ENCODE data around the gene STK17A. TPM values are rescaled to one million over a fixed set of nuclear protein-coding genes. Genes with fewer than 3 reads are reported as not detected.

The STK17A gene
- total RNA-seq, 3 donors from 2014 or later (not counting 1 experiment from before 2014, with no cell fraction given): 92.9 to 135 (median 111) TPM

DNA sequence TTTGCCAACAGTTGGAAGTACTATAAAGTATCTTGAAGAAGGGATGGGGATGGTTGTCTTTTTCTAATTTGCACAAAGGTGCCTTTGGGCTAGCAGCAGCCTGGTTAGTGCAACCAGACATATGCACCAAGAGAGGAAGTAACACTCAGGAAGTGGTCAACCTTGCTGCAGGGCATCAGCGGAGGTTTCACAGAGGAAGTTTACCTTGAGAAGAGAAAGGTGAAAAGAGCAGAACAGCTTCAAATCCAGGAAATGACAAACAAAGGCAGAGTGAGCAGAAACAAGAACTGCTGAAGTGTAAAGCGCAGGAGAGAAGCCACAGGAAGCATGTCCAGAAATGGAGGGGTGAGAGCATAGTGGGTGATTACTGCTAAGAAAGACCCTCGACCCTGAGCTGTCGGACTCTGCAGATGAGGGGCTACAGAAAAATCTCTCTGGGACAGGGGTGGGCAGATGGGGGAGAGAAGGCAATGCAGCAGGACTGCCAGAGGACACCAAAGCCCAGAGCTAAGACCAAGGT lies 66.9 kb downstream of the STK17A start:
- peaks cover 2% of the 10 kb centered on the region for H3K36me3 ChIP-seq (ENCODE audit: control insufficient read depth, insufficient read depth, low read length)
- H3K9me3 ChIP-seq (ENCODE audit: control insufficient read depth, insufficient read depth, low read length): no peaks in the 10 kb centered on the region
- Mint-ChIP-seq H3K4me3 (peak overlapping the region; percentile 80), H3K4me1 (peaks cover 86 to 92% of the 10 kb centered on the region in 2 donors), H3K9me3 (no peaks in the 10 kb centered on the region), H3K27me3 (ENCODE audit: low read depth in 2 of 2) (no peaks in the 10 kb centered on the region), H3K36me3 (peaks cover 7% of the 10 kb centered on the region), H3K27ac (peak overlapping the region; percentile 90 to 99)
- TF ChIP-seq, protein P1, sequence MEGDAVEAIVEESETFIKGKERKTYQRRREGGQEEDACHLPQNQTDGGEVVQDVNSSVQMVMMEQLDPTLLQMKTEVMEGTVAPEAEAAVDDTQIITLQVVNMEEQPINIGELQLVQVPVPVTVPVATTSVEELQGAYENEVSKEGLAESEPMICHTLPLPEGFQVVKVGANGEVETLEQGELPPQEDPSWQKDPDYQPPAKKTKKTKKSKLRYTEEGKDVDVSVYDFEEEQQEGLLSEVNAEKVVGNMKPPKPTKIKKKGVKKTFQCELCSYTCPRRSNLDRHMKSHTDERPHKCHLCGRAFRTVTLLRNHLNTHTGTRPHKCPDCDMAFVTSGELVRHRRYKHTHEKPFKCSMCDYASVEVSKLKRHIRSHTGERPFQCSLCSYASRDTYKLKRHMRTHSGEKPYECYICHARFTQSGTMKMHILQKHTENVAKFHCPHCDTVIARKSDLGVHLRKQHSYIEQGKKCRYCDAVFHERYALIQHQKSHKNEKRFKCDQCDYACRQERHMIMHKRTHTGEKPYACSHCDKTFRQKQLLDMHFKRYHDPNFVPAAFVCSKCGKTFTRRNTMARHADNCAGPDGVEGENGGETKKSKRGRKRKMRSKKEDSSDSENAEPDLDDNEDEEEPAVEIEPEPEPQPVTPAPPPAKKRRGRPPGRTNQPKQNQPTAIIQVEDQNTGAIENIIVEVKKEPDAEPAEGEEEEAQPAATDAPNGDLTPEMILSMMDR (IDR thresholded peaks at IDR 0.05): no peak
- peak; percentile 61 to 82 (median 75) for ATAC-seq
- peaks cover 87% of the 10 kb centered on the region for H3K4me1 ChIP-seq (ENCODE audit: control insufficient read depth, insufficient read depth, low read length)
- peak overlapping the region; percentile 97 for H3K27ac ChIP-seq (ENCODE audit: low read length)
- intact Hi-C loops (cut with micrococcal nuclease): loop anchor here (1.0 to 5.0 kb wide), 4 partner anchors 25 to 64 kb away; no protein-coding TSS in a partner anchor
- 0% methylated on average over 4 of the region's 4 CpGs for WGBS (ENCODE audit: insufficient coverage)
- peak; percentile 55 to 91 for DNase-seq
- H3K27me3 ChIP-seq (ENCODE audit: control insufficient read depth, insufficient read depth, low read length): no peaks in the 10 kb centered on the region
- peak overlapping the region; percentile 35 for H3K4me3 ChIP-seq (ENCODE audit: low read length)

DNA sequence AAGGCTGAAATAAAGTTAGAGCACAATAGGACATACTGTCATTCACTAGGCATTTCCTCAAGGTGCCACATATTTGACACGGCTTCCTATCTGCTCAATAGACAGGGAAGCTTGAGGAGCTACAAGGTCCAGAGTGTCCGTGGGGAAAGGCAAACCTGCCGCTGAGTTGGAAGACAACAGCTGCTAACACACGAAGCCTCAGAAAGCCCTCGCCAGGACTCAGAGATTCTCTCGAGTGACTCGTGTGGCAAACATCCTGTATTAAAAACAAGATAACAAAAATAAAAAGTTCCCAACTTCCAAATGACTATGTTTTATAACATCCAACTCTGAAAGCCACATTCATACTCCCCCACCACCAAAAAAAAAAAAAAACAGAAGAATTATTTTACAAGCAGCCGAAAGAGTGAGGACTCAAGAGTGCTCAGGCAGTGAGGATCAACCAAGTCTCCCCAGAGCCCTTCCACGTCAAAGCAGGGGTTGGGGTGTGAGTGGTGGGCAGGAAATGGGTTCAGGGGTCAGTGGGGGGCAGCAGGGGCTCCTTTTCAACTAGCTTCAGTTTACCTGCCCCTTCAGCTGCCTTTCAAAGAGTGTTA lies 67.6 kb downstream of the STK17A start:
- H3K9me3 Mint-ChIP-seq: no peaks in the 10 kb centered on the region
- H3K27me3 Mint-ChIP-seq (ENCODE audit: low read depth in 2 of 2): no peaks in the 10 kb centered on the region
- H3K27me3 ChIP-seq (ENCODE audit: control insufficient read depth, insufficient read depth, low read length): no peaks in the 10 kb centered on the region
- intact Hi-C loops (cut with micrococcal nuclease): no loop called here
- TF ChIP-seq, protein P1 (IDR thresholded peaks at IDR 0.05): no peak
- peaks cover 80% of the 10 kb centered on the region for H3K4me1 ChIP-seq (ENCODE audit: control insufficient read depth, insufficient read depth, low read length)
- peak overlapping the region; percentile 97 for H3K27ac ChIP-seq (ENCODE audit: low read length)
- H3K4me1 Mint-ChIP-seq: peaks cover 80 to 87% of the 10 kb centered on the region in 2 donors
- H3K27ac Mint-ChIP-seq: peak overlapping the region; percentile 90 to 99
- H3K4me3 Mint-ChIP-seq: peak overlapping the region; percentile 80
- peak overlapping the region; percentile 35 for H3K4me3 ChIP-seq (ENCODE audit: low read length)
- DNase-seq (peak in 1 of 2 donors; percentile 62), ATAC-seq (no peak)
- peaks cover 7% of the 10 kb centered on the region for H3K36me3 Mint-ChIP-seq
- H3K36me3 ChIP-seq (ENCODE audit: control insufficient read depth, insufficient read depth, low read length): peaks cover 2% of the 10 kb centered on the region
- H3K9me3 ChIP-seq (ENCODE audit: control insufficient read depth, insufficient read depth, low read length): no peaks in the 10 kb centered on the region
- 7% methylated on average over 9 of the region's 9 CpGs for WGBS (ENCODE audit: insufficient coverage)

DNA sequence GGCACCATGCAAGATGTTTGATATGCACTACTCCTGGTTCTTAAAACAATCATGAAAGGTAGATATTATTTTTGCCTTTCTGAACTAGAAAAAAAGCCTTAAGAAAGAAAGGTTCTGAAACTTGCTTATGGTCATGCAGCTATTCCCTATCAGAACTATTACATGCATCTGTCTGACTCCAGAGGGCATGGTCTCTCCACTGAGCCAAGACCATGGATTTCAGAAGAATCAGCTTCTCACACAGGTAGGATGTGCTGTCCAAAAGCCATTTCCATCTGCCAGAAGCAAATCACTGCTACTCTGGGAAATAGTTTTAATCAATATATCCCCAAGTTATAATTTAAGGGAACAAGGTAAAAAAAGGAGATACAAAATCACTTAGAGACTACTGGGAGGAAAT lies 69.5 kb downstream of the STK17A start:
- H3K36me3 ChIP-seq (ENCODE audit: control insufficient read depth, insufficient read depth, low read length): no peaks in the 10 kb centered on the region

More for the DNA sequence above, 69.5 kb downstream of the STK17A start:
- Histone ChIP-seq H3K9me3 (ENCODE audit: control insufficient read depth, insufficient read depth, low read length) (no peaks in the 10 kb centered on the region), H3K27ac (ENCODE audit: low read length) (peak overlapping the region; percentile 97), H3K4me1 (ENCODE audit: control insufficient read depth, insufficient read depth, low read length) (peaks cover 62% of the 10 kb centered on the region), H3K27me3 (ENCODE audit: control insufficient read depth, insufficient read depth, low read length) (no peaks in the 10 kb centered on the region), H3K4me3 (ENCODE audit: low read length) (no peak overlapping the region)
- ATAC-seq: no peak
- intact Hi-C loops (cut with micrococcal nuclease): no loop called here
- Mint-ChIP-seq H3K27me3 (ENCODE audit: low read depth in 2 of 2) (no peaks in the 10 kb centered on the region), H3K4me1 (peaks cover 61 to 72% of the 10 kb centered on the region in 2 donors), H3K36me3 (peaks cover 7% of the 10 kb centered on the region), H3K4me3 (peak overlapping the region; percentile 71), H3K27ac (peak overlapping the region; percentile 90 to 99), H3K9me3 (no peaks in the 10 kb centered on the region)
- TF ChIP-seq, protein P1 (IDR thresholded peaks at IDR 0.05): no peak
- peak in 1 of 2 donors; percentile 26 for DNase-seq
